K562 (cell line): ENCODE measurements around the gene TBC1D5. TPM values are rescaled to one million over a fixed set of nuclear protein-coding genes. Genes with fewer than 3 reads are reported as not detected.

Experiments
- ATAC-seq: fragments of 200-7000 bp; cut with Tn5 transposase; 3 replicates; pipeline ENCODE4 v1.9.1; 2020; ENCODE audit warnings: moderate library complexity
- BruUV-seq: library from RNA; stranded (reverse); fragments of 400-500 nt; replicated peaks from 2 replicates; lab custom pipeline; 2021; lab: Mats Ljungman, UMichigan
- CTCF ChIA-PET: fragments of 300-600 bp; formaldehyde crosslinking; extraction: SDS; loops from one replicate; lab custom pipeline; 2021; ENCODE audit warnings: low intra/inter-chr PET ratio; lab: Yijun Ruan, JAX
- POLR2A ChIA-PET: fragments of 300-600, 350-650 bp; sonication (Branson Sonifier 250); formaldehyde crosslinking; extraction: SDS; loops from one replicate; lab custom pipeline; 2021; ENCODE audit warnings: antibody characterized with exemption, inconsistent platforms; lab: Yijun Ruan, JAX
- DNase-seq, 4 experiments: peaks; one replicate each; pipeline versions ENCODE4 v3.0.0 to v3.0.0-alpha.2; 2011 to 2018; ENCODE audit warnings: low spot score in 3 of 4, mixed read lengths in 3 of 4; ENCODE audit errors: extremely low read depth in 1 of 4
- FAIRE-seq: peaks from 2 replicates; lab custom pipeline; 2011; peaks lifted over from hg19 to GRCh38; lab: Jason Lieb, UNC
- H2AFZ ChIP-seq: 2 replicates; pipeline ENCODE4 v1.6.0; 2011; ENCODE audit warnings: low read depth, low read length, control low read depth, inconsistent platforms
- H3K27ac ChIP-seq: fragments of 200-600 bp; 3 replicates; pipeline ENCODE4 v1.8.0; 2011; ENCODE audit warnings: low read depth, mild to moderate bottlenecking, control low read depth, inconsistent platforms, low read length, moderate library complexity, mixed read lengths; ENCODE audit errors: extremely low read depth
- H3K27me3 ChIP-seq, 2 experiments: fragments of 300-600 bp in 1 of 2; 2 replicates in 1 of 2; 3 replicates in 1 of 2; pipeline versions ENCODE4 v1.6.0 to v1.8.0; 2011; ENCODE audit warnings: inconsistent platforms in 2 of 2, low read length in 2 of 2, mild to moderate bottlenecking in 1 of 2, mixed read lengths in 1 of 2, moderate library complexity in 1 of 2; ENCODE audit not compliant: control insufficient read depth in 2 of 2, insufficient read depth in 2 of 2
- H3K36me3 ChIP-seq: fragments of 300-600 bp; 3 replicates; pipeline ENCODE4 v1.8.0; 2011; ENCODE audit warnings: mild to moderate bottlenecking, low read length, inconsistent platforms; ENCODE audit not compliant: control insufficient read depth, insufficient read depth
- H3K4me1 ChIP-seq, 2 experiments: fragments of 200-600 bp in 1 of 2; replicated peaks in 1 of 2; 2 replicates in 1 of 2; 3 replicates in 1 of 2; pipeline versions ENCODE4 v1.5.1 to v1.8.0; 2011; ENCODE audit warnings: inconsistent platforms in 2 of 2, low read length in 2 of 2, mild to moderate bottlenecking in 1 of 2, mixed read lengths in 1 of 2, moderate library complexity in 1 of 2; ENCODE audit not compliant: control insufficient read depth in 2 of 2, insufficient read depth in 2 of 2
- H3K4me2 ChIP-seq: 2 replicates; pipeline ENCODE4 v1.6.1; 2011; ENCODE audit warnings: low read length, control low read depth, inconsistent platforms, mixed read lengths; ENCODE audit not compliant: insufficient read depth
- H3K4me3 ChIP-seq: fragments of 200-600 bp; sonication (generic), shearing (Covaris generic); 2 replicates; pipeline ENCODE4 v1.5.1; 2016; ENCODE audit warnings: control low read depth, inconsistent platforms
- H3K79me2 ChIP-seq: fragments of 200-600 bp; 3 replicates; pipeline ENCODE4 v1.8.0; 2011; ENCODE audit warnings: low read length, inconsistent platforms; ENCODE audit not compliant: control insufficient read depth, insufficient read depth
- H3K9ac ChIP-seq, 2 experiments: 2 replicates each; pipeline versions ENCODE4 v1.6.0 to v1.6.1; 2011; ENCODE audit warnings: low read depth in 2 of 2, low read length in 2 of 2, control low read depth in 1 of 2, inconsistent platforms in 1 of 2, mild to moderate bottlenecking in 1 of 2, mixed read lengths in 1 of 2; ENCODE audit not compliant: insufficient read depth in 1 of 2
- H3K9me1 ChIP-seq: one replicate; pipeline ENCODE4 v1.6.0; 2011; ENCODE audit warnings: inconsistent platforms, mild to moderate bottlenecking, low read length, moderate library complexity; ENCODE audit not compliant: control insufficient read depth, insufficient read depth
- H3K9me3 ChIP-seq: replicated peaks from 2 replicates; pipeline ENCODE4 v1.5.1; 2011; ENCODE audit warnings: low read depth, low read length, inconsistent platforms; ENCODE audit not compliant: control insufficient read depth, insufficient read depth
- H4K20me1 ChIP-seq: replicated peaks from 2 replicates; pipeline ENCODE4 v1.6.1; 2011; ENCODE audit warnings: low read length, inconsistent platforms, mixed read lengths; ENCODE audit not compliant: control insufficient read depth, insufficient read depth
- BACH1 ChIP-seq: fragments of 200-800 bp; sonication (Bioruptor generic); IDR thresholded peaks from 2 replicates; pipeline ENCODE4 v1.6.1; 2016; ENCODE audit warnings: missing genetic modification characterization, missing compliant biosample characterization
- C11orf30 ChIP-seq: fragments of 450-650 bp; IDR thresholded peaks from 2 replicates; pipeline ENCODE4 v1.6.1; 2016; ENCODE audit warnings: low read depth, mild to moderate bottlenecking
- CREB5 ChIP-seq: fragments of 250-450 bp; sonication (Bioruptor Pico); IDR thresholded peaks from 2 replicates; pipeline ENCODE4 v1.5.0; 2020; ENCODE audit warnings: mild to moderate bottlenecking
- DPF2 ChIP-seq: fragments of 450-650 bp; IDR thresholded peaks from 2 replicates; pipeline ENCODE4 v1.6.1; 2016
- HOXB6 ChIP-seq: fragments of 250-450 bp; sonication (Bioruptor Pico); IDR thresholded peaks from 2 replicates; pipeline ENCODE4 v1.5.1; 2022; ENCODE audit warnings: mild to moderate bottlenecking, borderline replicate concordance
- KDM1A ChIP-seq, 2 experiments: fragments of 450-650 bp; IDR thresholded peaks; 2 replicates each; pipeline ENCODE4 v1.6.1; 2016; ENCODE audit warnings: mild to moderate bottlenecking in 2 of 2
- MAFF ChIP-seq: IDR thresholded peaks from 2 replicates; pipeline ENCODE4 v1.6.1; 2012; ENCODE audit warnings: low read length, improper control_type of control experiment
- MAFK ChIP-seq: IDR thresholded peaks from 2 replicates; pipeline ENCODE4 v1.6.1; 2011; ENCODE audit warnings: low read length, improper control_type of control experiment
- MEIS2 ChIP-seq: fragments of 450-650 bp; IDR thresholded peaks from 2 replicates; pipeline ENCODE4 v1.6.1; 2014; ENCODE audit warnings: mild to moderate bottlenecking; ENCODE audit not compliant: partially characterized antibody
- NFE2 ChIP-seq: IDR thresholded peaks from 2 replicates; pipeline ENCODE4 v1.6.1; 2014; ENCODE audit warnings: antibody characterized with exemption, low read depth
- SMARCA4 ChIP-seq: fragments of 450-650 bp; IDR thresholded peaks from 2 replicates; pipeline ENCODE4 v1.6.1; 2016
- SMARCB1 ChIP-seq: IDR thresholded peaks from 2 replicates; pipeline ENCODE4 v1.6.1; 2011; ENCODE audit warnings: improper control_type of control experiment, low read depth; ENCODE audit not compliant: insufficient read length
- SMARCC2 ChIP-seq: fragments of 450-650 bp; IDR thresholded peaks from 2 replicates; pipeline ENCODE4 v1.6.1; 2017; ENCODE audit warnings: antibody characterized with exemption, moderate library complexity, mild to moderate bottlenecking, low read depth
- ZNF23 ChIP-seq: fragments of 250-450 bp; sonication (Bioruptor Pico); IDR thresholded peaks from 2 replicates; pipeline ENCODE4 v1.4.0; 2020; ENCODE audit warnings: mild to moderate bottlenecking
- ZNF232 ChIP-seq: sonication (generic); formaldehyde crosslinking; IDR thresholded peaks from 2 replicates; pipeline ENCODE4 v1.8.0; 2022; ENCODE audit warnings: mild to moderate bottlenecking, missing genetic modification reagents
- ZNF316 ChIP-seq: fragments of 450-650 bp; IDR thresholded peaks from 2 replicates; pipeline ENCODE4 v1.6.1; 2016
- ZNF740 ChIP-seq, 3 experiments: fragments of 200-800 bp in 1 of 3; sonication (Bioruptor generic) in 1 of 3; sonication (generic) in 1 of 3; formaldehyde crosslinking in 1 of 3; IDR thresholded peaks; 2 replicates each; pipeline versions ENCODE4 v1.6.1 to v1.8.0; 2016 to 2022; ENCODE audit warnings: mild to moderate bottlenecking in 2 of 3, missing compliant biosample characterization in 2 of 3, missing genetic modification characterization in 2 of 3, missing genetic modification reagents in 1 of 3
- ZNF764 ChIP-seq: fragments of 250-450 bp; sonication (Bioruptor Pico); IDR thresholded peaks from 2 replicates; pipeline ENCODE4 v1.4.0; 2020; ENCODE audit warnings: low read depth, mild to moderate bottlenecking, moderate library complexity
- WGBS: fragments of 100-300 bp; shearing (Covaris generic); methylation state at CpG from one replicate; pipeline ENCODE4 v1.1.6; 2016; ENCODE audit warnings: low coverage, mixed read lengths; ENCODE audit not compliant: insufficient coverage; ENCODE audit errors: missing lambda C conversion rate; 5-methylcytosine and 5-hydroxymethylcytosine counted together
- in situ Hi-C: fragments of 300-500 bp; cut with MboI; formaldehyde crosslinking; loops from 4 replicates; pipeline ENCODE4 v1.15.0; 2018; ENCODE audit warnings: inconsistent platforms, mixed read lengths
- intact Hi-C: fragments of 100-400 bp; cut with micrococcal nuclease; formaldehyde crosslinking; loops from 2 replicates; pipeline ENCODE4 v1.14.2; 2022
- polyA plus RNA-seq, 8 experiments: library from polyadenylated mRNA; depleted of rRNA in 4 of 8; stranded (reverse) in 5 of 8; unstranded in 3 of 8; fragments of >200 nt; fragmentation: Nextera tagmentation in 2 of 8; fragmentation: Illumina TruSeq in 1 of 8; extraction: Ambion mirVana in 2 of 8; extraction: Trizol in 1 of 8; gene quantifications; 2 replicates each; pipeline versions ENCODE4 v1.2.1 to v1.2.3, GENCODE V29; 2011 to 2014; ENCODE audit warnings: inconsistent platforms in 1 of 8, missing spikeins in 1 of 8
- total RNA-seq, 7 experiments: library from RNA; depleted of rRNA in 6 of 7; stranded (reverse); fragments of >200 nt in 6 of 7; fragmentation: Illumina TruSeq in 2 of 7; extraction: Trizol in 2 of 7; gene quantifications; 2 replicates each; pipeline versions ENCODE4 v1.2.1 to v1.2.3, GENCODE V29; 2011 to 2021; ENCODE audit warnings: low replicate concordance in 1 of 7
- TF ChIP-seq, protein P1 (sequence below), 2 experiments: IDR thresholded peaks in 1 of 2; conservative IDR thresholded peaks in 1 of 2; 2 replicates each; pipeline ENCODE4 v1.6.1; 2016; ENCODE audit warnings: low read depth in 2 of 2, mild to moderate bottlenecking in 1 of 2, missing compliant biosample characterization in 1 of 2, missing genetic modification characterization in 1 of 2, moderate library complexity in 1 of 2

TBC1D5 gene
- total and polyA plus RNA-seq, 9 of the 15 experiments (the other 6 are each of a cell fraction or from before 2014, with no cell fraction given), result 2.9 to 38.1 (median 25.6) TPM

GRCh38 chr3:17733215-17733614, 9.2 kb downstream of the TBC1D5 start:
- no peak overlapping the region for H3K4me3 ChIP-seq
- in situ Hi-C loops, result no loop called here
- no peaks in the 10 kb centered on the region for H3K27me3 ChIP-seq
- peak overlapping the region in 1 of 2 experiments; percentile 52; a peak in 2 of 4 replicates for H3K9ac ChIP-seq
- peak overlapping the region; percentile 61 for H2AFZ ChIP-seq
- peaks cover 37 to 55% of the 10 kb centered on the region in 2 experiments for H3K4me1 ChIP-seq
- intact Hi-C loops, result no loop called here
- ChIA-PET POLR2A (interaction anchor here (1.8 kb wide), 1 partner anchor 9 kb away, joined by 10 read pairs; the partner anchor contains the start of gene TBC1D5), CTCF (no interaction called here)
- WGBS, result 19% methylated on average over 3 of the region's 3 CpGs
- H3K36me3 ChIP-seq, result peaks cover 7% of the 10 kb centered on the region
- BruUV-seq, result no TSS peak
- no peak for DNase-seq
- peaks cover 59% of the 10 kb centered on the region for H3K79me2 ChIP-seq
- FAIRE-seq, result no peak
- peak overlapping the region; percentile 40 for H3K4me2 ChIP-seq
- H3K9me1 ChIP-seq, result no peaks in the 10 kb centered on the region
- no peaks in the 10 kb centered on the region for H3K9me3 ChIP-seq
- no peaks in the 10 kb centered on the region for H4K20me1 ChIP-seq
- ATAC-seq, result no peak
- peak overlapping the region; percentile 69 for H3K27ac ChIP-seq
- 0 out of 2 replicates have a peak, but pooled peaks have one; percentile 22 for TF ChIP-seq ZNF764 (CRISPR knock-in tag)
- no peak for TF ChIP-seq ZNF232
- TF ChIP-seq DPF2, result 0 out of 2 replicates have a peak, but pooled peaks have one; percentile 32
- peak; percentile 82 for TF ChIP-seq C11orf30
- no peak for TF ChIP-seq HOXB6 (CRISPR knock-in tag)
- TF ChIP-seq BACH1 (tag), result 0 out of 2 replicates have a peak, but pooled peaks have one; percentile 24
- peak; percentile 58; the same call in 1 of the 2 replicates for TF ChIP-seq ZNF740 (CRISPR knock-in tag; IDR thresholded peaks at IDR 0.05)
- TF ChIP-seq ZNF740 (tag; IDR thresholded peaks at IDR 0.05), result no peak
- 0 out of 2 replicates have a peak, but pooled peaks have one; percentile 39 for TF ChIP-seq SMARCC2
- peak; percentile 45; the same call in 1 of the 2 replicates for TF ChIP-seq MAFK
- TF ChIP-seq ZNF23 (CRISPR knock-in tag), result 0 out of 2 replicates have a peak, but pooled peaks have one; percentile 21
- 0 out of 4 replicates have a peak, but pooled peaks of 1 of the 2 experiments have one; percentile 19 for TF ChIP-seq KDM1A (IDR thresholded peaks at IDR 0.05)
- TF ChIP-seq MAFF, result peak; percentile 31
- TF ChIP-seq SMARCA4, result peak; percentile 33; the same call in 1 of the 2 replicates
- TF ChIP-seq ZNF316, result peak; percentile 93
- peak; percentile 51 for TF ChIP-seq NFE2
- TF ChIP-seq CREB5, result no peak
- no peak for TF ChIP-seq SMARCB1
- TF ChIP-seq, protein P1, sequence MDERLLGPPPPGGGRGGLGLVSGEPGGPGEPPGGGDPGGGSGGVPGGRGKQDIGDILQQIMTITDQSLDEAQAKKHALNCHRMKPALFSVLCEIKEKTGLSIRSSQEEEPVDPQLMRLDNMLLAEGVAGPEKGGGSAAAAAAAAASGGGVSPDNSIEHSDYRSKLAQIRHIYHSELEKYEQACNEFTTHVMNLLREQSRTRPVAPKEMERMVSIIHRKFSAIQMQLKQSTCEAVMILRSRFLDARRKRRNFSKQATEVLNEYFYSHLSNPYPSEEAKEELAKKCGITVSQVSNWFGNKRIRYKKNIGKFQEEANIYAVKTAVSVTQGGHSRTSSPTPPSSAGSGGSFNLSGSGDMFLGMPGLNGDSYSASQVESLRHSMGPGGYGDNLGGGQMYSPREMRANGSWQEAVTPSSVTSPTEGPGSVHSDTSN (CRISPR knock-in tag; IDR thresholded peaks at IDR 0.05; ENCODE audit: low read depth), result no peak
- TF ChIP-seq, protein P1 (tag; conservative IDR thresholded peaks at IDR 0.05; ENCODE audit: low read depth), result 0 out of 2 replicates have a peak, but pooled peaks have one; percentile 24
- peak; percentile 38 for TF ChIP-seq MEIS2
